CD4-positive, alpha-beta T cell treated with Interleukin-4 for 4 hours (primary cell): ENCODE data around the gene HPSE.

Experiments used
- DNase-seq: peaks from one replicate; pipeline ENCODE4 v3.0.0-alpha.2; 2020

HPSE gene

GRCh38 chr4:83334425-83335241, at the start of gene HPSE:
HPSE (minus strand) TSS chr4:83334848; CDS start chr4:83334782, 66 bp downstream.
- peak; percentile 65 for DNase-seq

GRCh38 chr4:83382850-83383249, 48.2 kb upstream of the HPSE start:
- DNase-seq, result no peak

- no peak for DNase-seq
These were observed 46.5 kb upstream of the HPSE start for GRCh38 chr4:83381173-83381572.

GRCh38 chr4:83378419-83378818, 43.8 kb upstream of the HPSE start:
- DNase-seq, result no peak

GRCh38 chr4:83372931-83373330, 38.3 kb upstream of the HPSE start:
- no peak for DNase-seq

- DNase-seq, result no peak
These were observed 37.3 kb upstream of the HPSE start for GRCh38 chr4:83371936-83372335.

GRCh38 chr4:83371235-83371634, 36.6 kb upstream of the HPSE start:
- DNase-seq, result no peak

- no peak for DNase-seq
These were observed 35.9 kb upstream of the HPSE start for GRCh38 chr4:83370640-83370906.

GRCh38 chr4:83369831-83370639, 35.4 kb upstream of the HPSE start:
- no peak for DNase-seq

- DNase-seq, result no peak
These were observed 29.7 kb upstream of the HPSE start for GRCh38 chr4:83364312-83364711.

GRCh38 chr4:83362492-83363329, 28.1 kb upstream of the HPSE start:
- no peak for DNase-seq

GRCh38 chr4:83361416-83362103, 26.9 kb upstream of the HPSE start:
- DNase-seq, result no peak

GRCh38 chr4:83360018-83360417, 25.4 kb upstream of the HPSE start:
- DNase-seq, result no peak

- DNase-seq, result no peak
These were observed 23.8 kb upstream of the HPSE start for GRCh38 chr4:83358410-83358809.

- no peak for DNase-seq
These were observed 22.4 kb upstream of the HPSE start for GRCh38 chr4:83356899-83357661.

- no peak for DNase-seq
These were observed 18.9 kb upstream of the HPSE start for GRCh38 chr4:83353516-83353915.

- DNase-seq, result no peak
These were observed 13.4 kb upstream of the HPSE start for GRCh38 chr4:83348074-83348473.

GRCh38 chr4:83342476-83342875, 7.8 kb upstream of the HPSE start:
- DNase-seq, result no peak

GRCh38 chr4:83340692-83341343, 6.2 kb upstream of the HPSE start:
- peak; percentile 19 for DNase-seq

- no peak for DNase-seq
These were observed 4.9 kb upstream of the HPSE start for GRCh38 chr4:83339573-83339972.

- DNase-seq, result no peak
These were observed 1.1 kb upstream of the HPSE start for GRCh38 chr4:83335701-83336100.

GRCh38 chr4:83331956-83332355, 2.7 kb downstream of the HPSE start:
- DNase-seq, result no peak
